Sigmoid colon (tissue), 4 donors: ENCODE data around the gene PRMT7.

Experiments used
- EP300 ChIP-seq, 4 donors: sonication (generic); formaldehyde crosslinking; IDR thresholded peaks; one replicate each; pipeline ENCODE4 v1.6.1; 2017; ENCODE audit warnings: antibody characterized with exemption in 4 of 4
- POLR2A ChIP-seq, 2 donors: fragments of 450-650 bp; IDR thresholded peaks; one replicate each; pipeline ENCODE4 v1.6.1; 2016; ENCODE audit warnings: antibody characterized with exemption in 2 of 2, mild to moderate bottlenecking in 2 of 2, moderate library complexity in 2 of 2
- POLR2AphosphoS5 ChIP-seq, 4 donors: sonication (generic); formaldehyde crosslinking; IDR thresholded peaks; one replicate each; pipeline ENCODE4 v1.6.1; 2017; ENCODE audit warnings: antibody characterized with exemption in 4 of 4
- TF ChIP-seq, protein P1 (sequence below), 4 experiments: fragments of 450-650 bp in 3 of 4; fragments of 200-600 bp in 1 of 4; IDR thresholded peaks; one replicate each; pipeline ENCODE4 v1.5.1; 2016 to 2019; ENCODE audit warnings: antibody characterized with exemption in 4 of 4, mild to moderate bottlenecking in 3 of 4, moderate library complexity in 2 of 4

DNA sequence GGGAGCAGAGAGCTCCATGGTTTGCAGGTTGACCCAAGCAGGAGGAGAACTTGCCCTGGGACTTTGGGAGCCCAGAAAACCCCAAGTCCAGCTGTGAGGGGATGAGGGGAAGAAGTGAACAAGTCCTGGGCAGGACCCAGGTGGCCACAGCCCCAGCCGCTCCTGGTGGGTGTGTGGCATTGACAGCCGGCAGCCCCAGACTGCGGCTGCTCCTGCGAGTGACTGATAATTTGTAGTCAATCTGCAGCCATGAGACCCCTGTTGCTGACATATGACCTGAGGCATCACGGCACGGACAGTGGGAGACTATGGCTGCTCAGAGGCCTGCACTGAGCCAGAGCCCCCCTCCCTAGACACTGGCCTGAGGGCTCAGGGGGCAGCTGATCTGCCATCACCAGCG, 66.4 kb downstream of the PRMT7 start:
- TF ChIP-seq, protein P1, sequence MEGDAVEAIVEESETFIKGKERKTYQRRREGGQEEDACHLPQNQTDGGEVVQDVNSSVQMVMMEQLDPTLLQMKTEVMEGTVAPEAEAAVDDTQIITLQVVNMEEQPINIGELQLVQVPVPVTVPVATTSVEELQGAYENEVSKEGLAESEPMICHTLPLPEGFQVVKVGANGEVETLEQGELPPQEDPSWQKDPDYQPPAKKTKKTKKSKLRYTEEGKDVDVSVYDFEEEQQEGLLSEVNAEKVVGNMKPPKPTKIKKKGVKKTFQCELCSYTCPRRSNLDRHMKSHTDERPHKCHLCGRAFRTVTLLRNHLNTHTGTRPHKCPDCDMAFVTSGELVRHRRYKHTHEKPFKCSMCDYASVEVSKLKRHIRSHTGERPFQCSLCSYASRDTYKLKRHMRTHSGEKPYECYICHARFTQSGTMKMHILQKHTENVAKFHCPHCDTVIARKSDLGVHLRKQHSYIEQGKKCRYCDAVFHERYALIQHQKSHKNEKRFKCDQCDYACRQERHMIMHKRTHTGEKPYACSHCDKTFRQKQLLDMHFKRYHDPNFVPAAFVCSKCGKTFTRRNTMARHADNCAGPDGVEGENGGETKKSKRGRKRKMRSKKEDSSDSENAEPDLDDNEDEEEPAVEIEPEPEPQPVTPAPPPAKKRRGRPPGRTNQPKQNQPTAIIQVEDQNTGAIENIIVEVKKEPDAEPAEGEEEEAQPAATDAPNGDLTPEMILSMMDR (IDR thresholded peaks at IDR 0.05) = no peak
- TF ChIP-seq POLR2AphosphoS5 (IDR thresholded peaks at IDR 0.05) (no peak), POLR2A (IDR thresholded peaks at IDR 0.05) (no peak), EP300 (IDR thresholded peaks at IDR 0.05) (no peak)
